ENCODE measurements around the gene LZTR1.

- TF ChIP-seq CTCF (IDR thresholded peaks at IDR 0.05; ENCODE audit: low read depth, low read length) (no peak), EZH2phosphoT487 (IDR thresholded peaks at IDR 0.05; ENCODE audit: low read depth) (no peak)
Measured at GRCh38 chr22:20973634-20974286, 8.3 kb upstream of the LZTR1 start.
